SK-N-SH (cell line): ENCODE measurements around the gene PTPN6. TPM values are rescaled to one million over a fixed set of nuclear protein-coding genes. Genes with fewer than 3 reads are reported as not detected.

Experiments used
- CTCF ChIA-PET: fragments of 300-600, 350-600 bp; formaldehyde crosslinking; extraction: SDS; loops from one replicate; lab custom pipeline; 2021; lab: Yijun Ruan, JAX
- POLR2A ChIA-PET: fragments of 350-600 bp; sonication (Branson Sonifier 250); formaldehyde crosslinking; extraction: SDS; loops from one replicate; lab custom pipeline; 2020; ENCODE audit warnings: antibody characterized with exemption, inconsistent platforms; lab: Yijun Ruan, JAX
- DNase-seq: peaks from one replicate; pipeline ENCODE4 v3.0.0; 2012
- H2AFZ ChIP-seq: fragments of 200-600 bp; sonication (generic); 2 replicates; pipeline ENCODE4 v1.8.1; 2016; ENCODE audit warnings: antibody characterized with exemption, mild to moderate bottlenecking, low read depth
- H3F3A ChIP-seq: fragments of 200-600 bp; sonication (generic); replicated peaks from 2 replicates; pipeline ENCODE3; 2016; ENCODE audit warnings: antibody characterized with exemption, mild to moderate bottlenecking; ENCODE audit not compliant: insufficient read depth
- H3K27ac ChIP-seq, 2 experiments: fragments of 200-500 bp in 1 of 2; fragments of 200-600 bp in 1 of 2; sonication (Bioruptor generic) in 1 of 2; sonication (generic), shearing (Covaris generic) in 1 of 2; 2 replicates each; pipeline versions ENCODE4 v1.5.1 to v1.6.1; 2014 to 2016; ENCODE audit warnings: low read depth in 2 of 2, inconsistent platforms in 1 of 2, low read length in 1 of 2, mild to moderate bottlenecking in 1 of 2, mixed read lengths in 1 of 2
- H3K27me3 ChIP-seq: fragments of 200-600 bp; sonication (generic), shearing (Covaris generic); 2 replicates; pipeline ENCODE4 v1.6.1; 2016; ENCODE audit warnings: mixed run types; ENCODE audit not compliant: insufficient read depth
- H3K36me3 ChIP-seq, 2 experiments: fragments of 200-500 bp in 1 of 2; fragments of 200-600 bp in 1 of 2; sonication (Bioruptor generic) in 1 of 2; sonication (generic) in 1 of 2; replicated peaks in 1 of 2; 2 replicates each; pipeline versions ENCODE3 to v1.5.1; 2014 to 2016; ENCODE audit warnings: low read length in 1 of 2, mild to moderate bottlenecking in 1 of 2; ENCODE audit not compliant: insufficient read depth in 2 of 2, control insufficient read depth in 1 of 2
- H3K4me1 ChIP-seq, 2 experiments: fragments of 200-500 bp in 1 of 2; fragments of 200-600 bp in 1 of 2; sonication (Bioruptor generic) in 1 of 2; sonication (generic), shearing (Covaris generic) in 1 of 2; 2 replicates each; pipeline versions ENCODE4 v1.5.1 to v1.6.1; 2014 to 2016; ENCODE audit warnings: low read depth in 1 of 2, low read length in 1 of 2, mixed run types in 1 of 2; ENCODE audit not compliant: insufficient read depth in 2 of 2, control insufficient read depth in 1 of 2
- H3K4me2 ChIP-seq: fragments of 200-600 bp; sonication (generic), shearing (Covaris generic); 2 replicates; pipeline ENCODE4 v1.6.1; 2017; ENCODE audit warnings: mixed run types
- H3K4me3 ChIP-seq, 2 experiments: fragments of 200-500 bp in 1 of 2; fragments of 200-600 bp in 1 of 2; sonication (Bioruptor generic) in 1 of 2; sonication (generic), shearing (Covaris generic) in 1 of 2; 2 replicates each; pipeline versions ENCODE4 v1.5.1 to v1.8.1; 2014 to 2016; ENCODE audit warnings: low read depth in 2 of 2, inconsistent platforms in 1 of 2, low read length in 1 of 2, mild to moderate bottlenecking in 1 of 2, mixed read lengths in 1 of 2, moderate library complexity in 1 of 2
- H3K79me2 ChIP-seq: fragments of 200-600 bp; sonication (generic); 2 replicates; pipeline ENCODE4 v1.8.1; 2017; ENCODE audit warnings: mild to moderate bottlenecking; ENCODE audit not compliant: insufficient read depth
- H3K9ac ChIP-seq: fragments of 200-600 bp; sonication (generic); 2 replicates; pipeline ENCODE4 v1.6.1; 2017; ENCODE audit warnings: mixed run types
- H3K9me2 ChIP-seq: fragments of 200-600 bp; sonication (generic); 2 replicates; pipeline ENCODE4 v1.6.1; 2017; ENCODE audit warnings: mixed run types
- H3K9me3 ChIP-seq: fragments of 200-600 bp; sonication (generic); 2 replicates; pipeline ENCODE4 v1.6.1; 2017; ENCODE audit warnings: mixed run types, mild to moderate bottlenecking, moderate library complexity
- H4K20me1 ChIP-seq: fragments of 200-600 bp; sonication (generic); 2 replicates; pipeline ENCODE4 v1.6.1; 2017; ENCODE audit warnings: mild to moderate bottlenecking, mixed run types; ENCODE audit not compliant: insufficient read depth
- CHD2 ChIP-seq: fragments of 150-350 bp; IDR thresholded peaks from 2 replicates; pipeline ENCODE4 v1.6.1; 2018; ENCODE audit warnings: low read length; ENCODE audit not compliant: partially characterized antibody
- ELF1 ChIP-seq: IDR thresholded peaks from 2 replicates; pipeline ENCODE4 v1.4.0; 2012
- EP300 ChIP-seq, 2 experiments: IDR thresholded peaks; 2 replicates each; pipeline versions ENCODE4 v1.4.0 to v1.6.1; 2012; ENCODE audit warnings: borderline replicate concordance in 1 of 2, low read depth in 1 of 2, low read length in 1 of 2
- EZH2phosphoT487 ChIP-seq: fragments of 200-600 bp; sonication (generic); IDR thresholded peaks from 2 replicates; pipeline ENCODE4 v1.6.1; 2017; ENCODE audit warnings: low read depth, mixed run types, mild to moderate bottlenecking, antibody characterized with exemption, moderate library complexity, borderline replicate concordance
- MXI1 ChIP-seq: IDR thresholded peaks from 2 replicates; pipeline ENCODE4 v1.6.1; 2012; ENCODE audit warnings: mild to moderate bottlenecking, low read depth, low read length, improper control_type of control experiment
- NFIC ChIP-seq: IDR thresholded peaks from 2 replicates; pipeline ENCODE4 v1.4.0; 2012; ENCODE audit warnings: borderline replicate concordance
- POLR2AphosphoS5 ChIP-seq: IDR thresholded peaks from 2 replicates; pipeline ENCODE4 v1.6.1; 2012; ENCODE audit warnings: low read depth, low read length
- RAD21 ChIP-seq: IDR thresholded peaks from 2 replicates; pipeline ENCODE4 v1.6.1; 2012; ENCODE audit warnings: mild to moderate bottlenecking, low read length
- RFX5 ChIP-seq: IDR thresholded peaks from 2 replicates; pipeline ENCODE4 v1.6.1; 2012; ENCODE audit warnings: mild to moderate bottlenecking, improper control_type of control experiment, low read length
- RXRA ChIP-seq: IDR thresholded peaks from 2 replicates; pipeline ENCODE4 v1.4.0; 2012; ENCODE audit warnings: low read depth, mild to moderate bottlenecking, borderline replicate concordance
- TAF1 ChIP-seq: IDR thresholded peaks from 2 replicates; pipeline ENCODE4 v1.6.1; 2012; ENCODE audit warnings: low read depth, mild to moderate bottlenecking, low read length, moderate library complexity, borderline replicate concordance
- TCF12 ChIP-seq: IDR thresholded peaks from 2 replicates; pipeline ENCODE4 v1.4.0; 2012
- WGBS: methylation state at CpG from one replicate; pipeline ENCODE4 v1.1.6; 2017; ENCODE audit warnings: low lambda C conversion rate; 5-methylcytosine and 5-hydroxymethylcytosine counted together
- polyA plus RNA-seq, 3 experiments: library from polyadenylated mRNA; depleted of rRNA; stranded (reverse); fragments of >200 nt; gene quantifications; 2 replicates each; pipeline ENCODE4 v1.2.3, GENCODE V29; 2012
- TF ChIP-seq, protein P1 (sequence below): IDR thresholded peaks from 2 replicates; pipeline ENCODE4 v1.4.0; 2012; ENCODE audit warnings: low read depth, borderline replicate concordance
- TF ChIP-seq, protein P2 (sequence below): fragments of 150-350 bp; IDR thresholded peaks from 2 replicates; pipeline ENCODE4 v1.6.1; 2017; ENCODE audit warnings: antibody characterized with exemption, low read length, low read depth, borderline replicate concordance
- TF ChIP-seq, protein P3 (sequence below): fragments of 200-600 bp; sonication (generic); IDR thresholded peaks from 2 replicates; pipeline ENCODE4 v1.6.1; 2017; ENCODE audit warnings: antibody characterized with exemption, mild to moderate bottlenecking, moderate library complexity

The PTPN6 gene
- polyA plus RNA-seq, 1 of the 3 experiments (the other 2 are of a cell fraction): 0.12 TPM

DNA sequence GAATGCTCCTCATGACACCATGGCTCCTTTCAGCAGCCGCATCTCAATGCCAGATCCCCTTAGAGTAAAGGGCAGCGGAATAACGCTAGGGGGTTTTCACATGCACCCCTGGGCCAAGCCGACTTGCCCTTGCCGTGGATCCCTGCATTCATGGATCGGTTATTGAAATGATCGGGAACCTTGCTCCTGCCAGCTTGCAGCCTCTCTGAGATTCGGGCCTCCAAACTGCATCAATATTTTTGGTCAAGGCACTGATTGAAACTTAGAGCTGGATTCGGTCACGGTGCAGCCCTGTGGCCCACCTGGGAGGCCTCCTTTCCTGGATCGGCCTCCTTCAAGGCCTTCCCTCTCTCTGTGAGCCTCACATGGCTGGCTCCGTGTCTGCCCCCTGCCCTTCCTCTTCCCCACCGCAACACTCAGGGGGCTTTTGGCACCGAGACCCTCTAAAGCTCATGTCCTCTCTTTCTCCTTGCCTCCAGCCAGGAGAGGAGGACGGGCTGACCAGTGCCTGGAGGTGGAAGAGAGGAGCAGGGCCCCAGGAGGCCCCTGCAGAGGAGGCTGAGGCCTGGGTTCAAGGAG, 1.8 kb downstream of the PTPN6 start:
- POLR2A ChIA-PET: no interaction called here

More for the DNA sequence above, 1.8 kb downstream of the PTPN6 start:
- Histone ChIP-seq H4K20me1 (no peaks in the 10 kb centered on the region), H3K4me3 (no peak overlapping the region), H3K4me1 (no peaks in the 10 kb centered on the region), H2AFZ (no peak overlapping the region), H3K36me3 (no peaks in the 10 kb centered on the region), H3K9me2 (no peaks in the 10 kb centered on the region), H3K79me2 (no peaks in the 10 kb centered on the region), H3K4me2 (no peak overlapping the region), H3K27ac (no peak overlapping the region), H3K9ac (no peak overlapping the region), H3F3A (no peaks in the 10 kb centered on the region), H3K27me3 (no peaks in the 10 kb centered on the region)
- 91% methylated on average over 8 of the region's 15 CpGs for WGBS
- CTCF ChIA-PET: interaction anchor here (0.6 to 1.9 kb wide), 4 partner anchors 9 to 413 kb away, joined by 3 to 7 read pairs (median 6); no protein-coding TSS in a partner anchor
- TF ChIP-seq TAF1 (no peak), ELF1 (no peak), TCF12 (no peak), RAD21 (no peak), EP300 (IDR thresholded peaks at IDR 0.05; ENCODE audit: borderline replicate concordance in 1 of 2, low read depth in 1 of 2, low read length in 1 of 2) (no peak), RXRA (no peak), NFIC (no peak), POLR2AphosphoS5 (no peak), RFX5 (no peak), MXI1 (no peak), CHD2 (no peak), EZH2phosphoT487 (no peak)
- TF ChIP-seq, protein P1, sequence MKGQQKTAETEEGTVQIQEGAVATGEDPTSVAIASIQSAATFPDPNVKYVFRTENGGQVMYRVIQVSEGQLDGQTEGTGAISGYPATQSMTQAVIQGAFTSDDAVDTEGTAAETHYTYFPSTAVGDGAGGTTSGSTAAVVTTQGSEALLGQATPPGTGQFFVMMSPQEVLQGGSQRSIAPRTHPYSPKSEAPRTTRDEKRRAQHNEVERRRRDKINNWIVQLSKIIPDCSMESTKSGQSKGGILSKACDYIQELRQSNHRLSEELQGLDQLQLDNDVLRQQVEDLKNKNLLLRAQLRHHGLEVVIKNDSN: no peak
- TF ChIP-seq, protein P2, sequence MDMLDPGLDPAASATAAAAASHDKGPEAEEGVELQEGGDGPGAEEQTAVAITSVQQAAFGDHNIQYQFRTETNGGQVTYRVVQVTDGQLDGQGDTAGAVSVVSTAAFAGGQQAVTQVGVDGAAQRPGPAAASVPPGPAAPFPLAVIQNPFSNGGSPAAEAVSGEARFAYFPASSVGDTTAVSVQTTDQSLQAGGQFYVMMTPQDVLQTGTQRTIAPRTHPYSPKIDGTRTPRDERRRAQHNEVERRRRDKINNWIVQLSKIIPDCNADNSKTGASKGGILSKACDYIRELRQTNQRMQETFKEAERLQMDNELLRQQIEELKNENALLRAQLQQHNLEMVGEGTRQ: no peak
- TF ChIP-seq, protein P3, sequence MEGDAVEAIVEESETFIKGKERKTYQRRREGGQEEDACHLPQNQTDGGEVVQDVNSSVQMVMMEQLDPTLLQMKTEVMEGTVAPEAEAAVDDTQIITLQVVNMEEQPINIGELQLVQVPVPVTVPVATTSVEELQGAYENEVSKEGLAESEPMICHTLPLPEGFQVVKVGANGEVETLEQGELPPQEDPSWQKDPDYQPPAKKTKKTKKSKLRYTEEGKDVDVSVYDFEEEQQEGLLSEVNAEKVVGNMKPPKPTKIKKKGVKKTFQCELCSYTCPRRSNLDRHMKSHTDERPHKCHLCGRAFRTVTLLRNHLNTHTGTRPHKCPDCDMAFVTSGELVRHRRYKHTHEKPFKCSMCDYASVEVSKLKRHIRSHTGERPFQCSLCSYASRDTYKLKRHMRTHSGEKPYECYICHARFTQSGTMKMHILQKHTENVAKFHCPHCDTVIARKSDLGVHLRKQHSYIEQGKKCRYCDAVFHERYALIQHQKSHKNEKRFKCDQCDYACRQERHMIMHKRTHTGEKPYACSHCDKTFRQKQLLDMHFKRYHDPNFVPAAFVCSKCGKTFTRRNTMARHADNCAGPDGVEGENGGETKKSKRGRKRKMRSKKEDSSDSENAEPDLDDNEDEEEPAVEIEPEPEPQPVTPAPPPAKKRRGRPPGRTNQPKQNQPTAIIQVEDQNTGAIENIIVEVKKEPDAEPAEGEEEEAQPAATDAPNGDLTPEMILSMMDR: no peak
- TF ChIP-seq, all 33 proteins: peak for 0
- peak; percentile 8 for DNase-seq
- H3K9me3 ChIP-seq: no peaks in the 10 kb centered on the region
